Measurements from ENCODE around the gene MLX. TPM values are rescaled to one million over a fixed set of nuclear protein-coding genes. Genes with fewer than 3 reads are reported as not detected.

MLX gene, protein sequence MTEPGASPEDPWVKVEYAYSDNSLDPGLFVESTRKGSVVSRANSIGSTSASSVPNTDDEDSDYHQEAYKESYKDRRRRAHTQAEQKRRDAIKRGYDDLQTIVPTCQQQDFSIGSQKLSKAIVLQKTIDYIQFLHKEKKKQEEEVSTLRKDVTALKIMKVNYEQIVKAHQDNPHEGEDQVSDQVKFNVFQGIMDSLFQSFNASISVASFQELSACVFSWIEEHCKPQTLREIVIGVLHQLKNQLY
- 42.1 and 45.3 TPM in 2 replicates for total RNA-seq (2021)
- long read RNA-seq, transcript MLX-202 (7 exons, 2,334 nt): minor isoform, 29 of 277 reads
- long read RNA-seq, transcript MLX-201 (8 exons, 2,586 nt): minor isoform, 37 of 277 reads
- long read RNA-seq, transcript MLX-203 (8 exons, 2,428 nt): major isoform, 155 of 277 reads
- long read RNA-seq, partial matches to known transcripts: 7 of 277 reads
- long read RNA-seq, other reads (novel, unspliced or antisense): 48 of 277 reads

DNA sequence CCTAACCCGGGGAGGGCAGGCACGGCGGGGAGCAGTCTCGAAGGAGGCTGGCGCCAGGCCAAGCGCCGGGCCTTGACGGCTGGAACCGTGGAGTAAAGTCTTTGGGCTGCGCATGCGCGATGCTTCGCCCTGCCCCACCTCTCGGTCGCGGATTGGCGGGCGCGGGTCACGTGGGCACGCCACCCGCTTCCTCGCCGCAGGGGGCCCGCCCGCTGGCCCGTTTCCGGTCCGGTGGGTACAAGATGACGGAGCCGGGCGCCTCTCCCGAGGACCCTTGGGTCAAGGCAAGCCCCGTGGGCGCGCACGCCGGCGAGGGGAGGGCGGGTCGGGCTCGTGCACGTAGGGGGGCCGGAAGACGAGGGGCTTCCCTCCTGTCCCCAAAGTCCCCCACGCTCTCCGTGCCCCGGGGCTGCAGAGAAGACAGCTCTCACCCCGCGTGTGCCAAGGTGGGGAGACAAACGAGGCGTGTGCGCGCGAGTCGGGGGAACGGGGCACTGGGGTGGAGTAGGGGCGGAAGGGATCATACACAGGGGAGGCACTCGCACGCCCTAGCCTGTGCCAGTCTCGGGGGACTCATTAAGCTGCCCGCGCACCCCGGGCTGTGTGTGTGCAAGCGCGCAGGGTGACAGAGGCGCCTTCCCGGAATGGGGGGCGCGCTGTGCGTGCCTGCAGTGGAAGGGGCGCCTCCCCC, at the start of gene MLX:
Gene MLX (plus strand): TSS at position 218 of the 691 bp plus-strand sequence. CDS start 25 bp downstream, at position 243.
- TF ChIP-seq, protein P1, sequence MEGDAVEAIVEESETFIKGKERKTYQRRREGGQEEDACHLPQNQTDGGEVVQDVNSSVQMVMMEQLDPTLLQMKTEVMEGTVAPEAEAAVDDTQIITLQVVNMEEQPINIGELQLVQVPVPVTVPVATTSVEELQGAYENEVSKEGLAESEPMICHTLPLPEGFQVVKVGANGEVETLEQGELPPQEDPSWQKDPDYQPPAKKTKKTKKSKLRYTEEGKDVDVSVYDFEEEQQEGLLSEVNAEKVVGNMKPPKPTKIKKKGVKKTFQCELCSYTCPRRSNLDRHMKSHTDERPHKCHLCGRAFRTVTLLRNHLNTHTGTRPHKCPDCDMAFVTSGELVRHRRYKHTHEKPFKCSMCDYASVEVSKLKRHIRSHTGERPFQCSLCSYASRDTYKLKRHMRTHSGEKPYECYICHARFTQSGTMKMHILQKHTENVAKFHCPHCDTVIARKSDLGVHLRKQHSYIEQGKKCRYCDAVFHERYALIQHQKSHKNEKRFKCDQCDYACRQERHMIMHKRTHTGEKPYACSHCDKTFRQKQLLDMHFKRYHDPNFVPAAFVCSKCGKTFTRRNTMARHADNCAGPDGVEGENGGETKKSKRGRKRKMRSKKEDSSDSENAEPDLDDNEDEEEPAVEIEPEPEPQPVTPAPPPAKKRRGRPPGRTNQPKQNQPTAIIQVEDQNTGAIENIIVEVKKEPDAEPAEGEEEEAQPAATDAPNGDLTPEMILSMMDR (conservative IDR thresholded peaks at IDR 0.05): no peak; the same call in 2 of the 3 replicates
- DNase-seq: peak; percentile 95
- Histone ChIP-seq H2BK15ac (ENCODE audit: low read depth, low read length) (no peak within 1 kb of the TSS), H2BK120ac (ENCODE audit: low read depth, low read length, poor library complexity, severe bottlenecking) (no peak within 1 kb of the TSS), H2BK5ac (ENCODE audit: insufficient read length, low read length) (no peak within 1 kb of the TSS), H3K18ac (ENCODE audit: insufficient read length, low read depth, low read length) (no peak within 1 kb of the TSS), H3K79me1 (ENCODE audit: insufficient read depth, low read depth, low read length, poor library complexity, severe bottlenecking) (peaks cover 4% of the 10 kb centered on the region), H3T11ph (ENCODE audit: low read length) (no peak within 1 kb of the TSS), H3K4ac (ENCODE audit: low read depth, low read length) (no peak within 1 kb of the TSS), H4K20me1 (ENCODE audit: control insufficient read depth, insufficient read depth, insufficient read length) (no peaks in the 10 kb centered on the region), H2BK20ac (ENCODE audit: low read depth, low read length, poor library complexity, severe bottlenecking) (no peak within 1 kb of the TSS), H2BK12ac (ENCODE audit: insufficient read length, low read depth, low read length) (no peak within 1 kb of the TSS), H3K27ac (ENCODE audit: insufficient read length, low read depth, low read length) (no peak within 1 kb of the TSS), H4K8ac (replicated peaks; ENCODE audit: insufficient read length, low read depth, low read length) (no peak within 1 kb of the TSS), H2AFZ (ENCODE audit: low read length) (no peak within 1 kb of the TSS), H4K91ac (ENCODE audit: insufficient read length, low read depth, low read length) (no peak within 1 kb of the TSS), H3K4me2 (ENCODE audit: insufficient read depth, insufficient read length, low read length) (peak within 1 kb of the TSS; percentile 82), H2AK5ac (ENCODE audit: insufficient read length, low read length) (no peak within 1 kb of the TSS), H3K23ac (ENCODE audit: insufficient read length, low read depth, low read length) (no peak within 1 kb of the TSS), H3K27me3 (ENCODE audit: insufficient read depth, low read length) (no peaks in the 10 kb centered on the region), H3K56ac (ENCODE audit: insufficient read length, low read depth, low read length) (no peak within 1 kb of the TSS), H3K9ac (ENCODE audit: extremely low read depth, insufficient read length, low read length) (peak within 1 kb of the TSS; percentile 29), H4K5ac (ENCODE audit: insufficient read length, low read depth, low read length) (no peak within 1 kb of the TSS), H3K79me2 (ENCODE audit: insufficient read depth, low read length) (peaks cover 7% of the 10 kb centered on the region; the same call in 1 of the 2 replicates), H3K9me3 (ENCODE audit: control insufficient read depth, low read depth, low read length) (no peaks in the 10 kb centered on the region), H3K4me1 (ENCODE audit: insufficient read depth, low read length) (peaks cover 2% of the 10 kb centered on the region; the same call in 1 of the 2 replicates), H3K23me2 (ENCODE audit: insufficient read length, low read depth, low read length, poor library complexity, severe bottlenecking) (peaks cover 16% of the 10 kb centered on the region), H3K14ac (ENCODE audit: insufficient read depth, low read length) (no peak within 1 kb of the TSS; the same call in 1 of the 2 replicates)
- peak within 1 kb of the TSS; percentile 86 to 99 (median 87); a peak in 6 of 7 replicates for H3K27ac Mint-ChIP-seq
- H3K9me3 Mint-ChIP-seq: no peaks in the 10 kb centered on the region
- WGBS (ENCODE audit: extremely low coverage, insufficient read length, low lambda C conversion rate): no CpG with 5 or more reads among the region's 72 CpGs
- H3K4me1 Mint-ChIP-seq: peaks cover 17 to 23% of the 10 kb centered on the region in 2 experiments
- peak within 1 kb of the TSS; percentile 96 to 97 for H3K4me3 Mint-ChIP-seq
- H3K27me3 Mint-ChIP-seq (ENCODE audit: low read depth): no peaks in the 10 kb centered on the region
- H3K36me3 Mint-ChIP-seq (ENCODE audit: insufficient read depth in 1 of 3, low read depth in 3 of 3): peaks cover 24 to 68% (median 59%) of the 10 kb centered on the region in 3 experiments
